Body of pancreas (tissue), 4 donors: ENCODE data around the gene YIPF5. TPM values are rescaled to one million over a fixed set of nuclear protein-coding genes. Genes with fewer than 3 reads are reported as not detected.

Source experiments
- ATAC-seq: fragments of 150-250 bp; one replicate; pipeline ENCODE4 v1.9.1; 2016
- DNase-seq, 4 donors: peaks; one replicate each; pipeline ENCODE4 v3.0.0-alpha.2; 2019
- H3K27ac ChIP-seq, 4 donors: fragments of 200-600 bp; sonication (generic); 1 replicate in 3 of 4; 2 replicates in 1 of 4; pipeline versions ENCODE4 v1.5.1 to v1.6.1; 2016 to 2019; ENCODE audit warnings: mild to moderate bottlenecking in 1 of 4, mixed read lengths in 1 of 4, moderate library complexity in 1 of 4
- H3K27me3 ChIP-seq, 2 donors: fragments of 200-600 bp; sonication (generic); one replicate each; pipeline ENCODE4 v1.6.0; 2016; ENCODE audit warnings: mild to moderate bottlenecking in 1 of 2
- H3K36me3 ChIP-seq, 2 donors: fragments of 200-600 bp; sonication (generic); replicated peaks in 1 of 2; 2 replicates each; pipeline ENCODE4 v1.5.1; 2016; ENCODE audit warnings: low read depth in 2 of 2; ENCODE audit not compliant: insufficient read depth in 1 of 2
- H3K4me1 ChIP-seq: fragments of 200-600 bp; sonication (generic); one replicate; pipeline ENCODE4 v1.6.0; 2016
- H3K4me3 ChIP-seq, 2 donors: fragments of 200-600 bp; sonication (generic); 1 replicate in 1 of 2; 2 replicates in 1 of 2; pipeline ENCODE4 v1.5.1; 2016 to 2019
- H3K9me3 ChIP-seq, 3 donors: fragments of 200-600 bp; sonication (generic); 1 replicate in 2 of 3; 2 replicates in 1 of 3; pipeline ENCODE4 v1.5.1; 2016
- CTCF ChIP-seq, 7 experiments: fragments of 450-650 bp in 4 of 7; fragments of 200-600 bp in 3 of 7; sonication (generic) in 3 of 7; IDR thresholded peaks; one replicate each; pipeline ENCODE4 v1.5.1; 2016 to 2019; ENCODE audit warnings: antibody characterized with exemption in 7 of 7
- POLR2A ChIP-seq, 3 donors: fragments of 450-650 bp; IDR thresholded peaks; one replicate each; pipeline ENCODE4 v1.6.1; 2016; ENCODE audit warnings: antibody characterized with exemption in 3 of 3, mild to moderate bottlenecking in 2 of 3
- WGBS, 2 donors: methylation state at CpG; one replicate each; pipeline ENCODE4 v1.1.5; 2017; 5-methylcytosine and 5-hydroxymethylcytosine counted together
- intact Hi-C: fragments of 100-400 bp; cut with DNase I; formaldehyde crosslinking; loops from one replicate; pipeline ENCODE4 v1.15.1; 2023
- total RNA-seq, 2 donors: library from RNA; depleted of rRNA; stranded (reverse); fragments of >200 nt; gene quantifications; one replicate each; pipeline ENCODE4 v1.1.0, GENCODE V29; 2016

Gene YIPF5
- total RNA-seq, 2 donors from 2014 or later = 18.9 to 20.4 TPM

GRCh38 chr5:144162686-144163085 is 7.8 kb downstream of the YIPF5 start:
- Histone ChIP-seq H3K36me3 (peaks cover 16 to 26% of the 10 kb centered on the region in 2 donors), H3K9me3 (no peaks in the 10 kb centered on the region), H3K27me3 (no peaks in the 10 kb centered on the region), H3K4me1 (peaks cover 11% of the 10 kb centered on the region), H3K4me3 (no peak overlapping the region), H3K27ac (no peak overlapping the region)
- no peak for TF ChIP-seq CTCF (IDR thresholded peaks at IDR 0.05)
- TF ChIP-seq POLR2A (IDR thresholded peaks at IDR 0.05) = no peak
- 93 to 97% methylated on average over 1 of the region's 1 CpG for WGBS, 2 donors
- no peak for ATAC-seq
- DNase-seq = no peak
- intact Hi-C loops = no loop called here

- peaks cover 0 to 5% of the 10 kb centered on the region in 2 donors for H3K36me3 ChIP-seq
- peaks cover 9% of the 10 kb centered on the region for H3K4me1 ChIP-seq
- no peaks in the 10 kb centered on the region for H3K27me3 ChIP-seq
- no peak overlapping the region for H3K4me3 ChIP-seq
- intact Hi-C loops = no loop called here
- WGBS, 2 donors = 22 to 25% methylated on average over 2 of the region's 2 CpGs
- H3K9me3 ChIP-seq = no peaks in the 10 kb centered on the region
- H3K27ac ChIP-seq = peak overlapping the region in 3 of 4 donors; percentile 33 to 61 (median 58)
- ATAC-seq = peak; percentile 86
- no peak for TF ChIP-seq POLR2A (IDR thresholded peaks at IDR 0.05)
- TF ChIP-seq CTCF (IDR thresholded peaks at IDR 0.05) = no peak
- DNase-seq = no peak
These were observed 13.7 kb downstream of the YIPF5 start for GRCh38 chr5:144156767-144157171.

DNA sequence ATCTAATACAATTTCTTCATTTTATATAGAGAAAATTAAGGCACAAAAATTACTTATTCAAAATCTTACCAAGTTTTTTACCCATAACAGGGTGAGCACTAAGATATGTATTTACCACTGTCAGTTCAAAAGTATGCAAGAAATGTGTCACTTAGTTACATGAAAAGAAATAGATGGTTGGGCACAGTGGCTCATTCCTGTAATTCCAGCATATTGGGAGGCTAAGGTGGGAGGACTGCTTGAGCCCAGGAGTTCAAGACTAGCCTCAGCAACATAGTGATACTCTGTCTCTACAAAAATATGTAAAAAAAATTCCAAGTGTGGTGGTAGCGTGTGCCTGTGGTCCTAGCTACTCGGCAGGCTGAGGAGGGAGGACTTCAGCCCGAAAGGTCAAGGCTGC is 19.4 kb downstream of the YIPF5 start:
- no peak overlapping the region for H3K27ac ChIP-seq
- DNase-seq (no peak), ATAC-seq (no peak)
- H3K36me3 ChIP-seq = no peaks in the 10 kb centered on the region
- 83 to 85% methylated on average over 3 of the region's 3 CpGs for WGBS, 2 donors
- intact Hi-C loops = no loop called here
- H3K27me3 ChIP-seq = no peaks in the 10 kb centered on the region
- no peak for TF ChIP-seq POLR2A (IDR thresholded peaks at IDR 0.05)
- no peak for TF ChIP-seq CTCF (IDR thresholded peaks at IDR 0.05)
- H3K4me1 ChIP-seq = no peaks in the 10 kb centered on the region
- H3K4me3 ChIP-seq = no peak overlapping the region
- no peaks in the 10 kb centered on the region for H3K9me3 ChIP-seq

GRCh38 chr5:144144956-144145751 is 25.3 kb downstream of the YIPF5 start:
- Histone ChIP-seq H3K4me3 (no peak overlapping the region), H3K9me3 (no peaks in the 10 kb centered on the region), H3K4me1 (peaks cover 11% of the 10 kb centered on the region), H3K27me3 (no peaks in the 10 kb centered on the region), H3K36me3 (no peaks in the 10 kb centered on the region), H3K27ac (no peak overlapping the region)
- no peak for DNase-seq
- intact Hi-C loops = no loop called here
- ATAC-seq = no peak
- TF ChIP-seq CTCF (IDR thresholded peaks at IDR 0.05) (no peak), POLR2A (IDR thresholded peaks at IDR 0.05) (no peak)
- 15 to 16% methylated on average over 4 of the region's 4 CpGs for WGBS, 2 donors

- no peaks in the 10 kb centered on the region for H3K36me3 ChIP-seq
- no peak for DNase-seq
- no peaks in the 10 kb centered on the region for H3K27me3 ChIP-seq
- H3K27ac ChIP-seq = no peak overlapping the region
- no peaks in the 10 kb centered on the region for H3K9me3 ChIP-seq
- TF ChIP-seq POLR2A (IDR thresholded peaks at IDR 0.05) (no peak), CTCF (IDR thresholded peaks at IDR 0.05) (no peak)
- intact Hi-C loops = no loop called here
- ATAC-seq = no peak
- WGBS, 2 donors = 92 to 93% methylated on average over 1 of the region's 1 CpG
- peaks cover 11% of the 10 kb centered on the region for H3K4me1 ChIP-seq
- H3K4me3 ChIP-seq = no peak overlapping the region
These were observed 26.8 kb downstream of the YIPF5 start for GRCh38 chr5:144143625-144144024.
